Stimulated activated CD8-positive, alpha-beta memory T cell treated with anti-CD3 and anti-CD28 coated beads, Interleukin-7, amount 100 ng/mL, for 24 hours (primary cell): ENCODE data around the gene TMEM217.

ENCODE experiments used
- DNase-seq: peaks from one replicate; pipeline ENCODE4 v3.0.0-alpha.2; 2020; ENCODE audit warnings: low read depth

The TMEM217 gene

GRCh38 chr6:37280162-37280887, 22.4 kb upstream of the TMEM217 start:
- no peak for DNase-seq

- no peak for DNase-seq
These were observed 21.6 kb upstream of the TMEM217 start for GRCh38 chr6:37279366-37280134.

- no peak for DNase-seq
These were observed 19.1 kb upstream of the TMEM217 start for GRCh38 chr6:37277001-37277409.

- no peak for DNase-seq
These were observed 17.4 kb upstream of the TMEM217 start for GRCh38 chr6:37275350-37275749.

GRCh38 chr6:37273690-37274089, 15.7 kb upstream of the TMEM217 start:
- DNase-seq: no peak

GRCh38 chr6:37272834-37273566, 15.1 kb upstream of the TMEM217 start:
- no peak for DNase-seq

DNA sequence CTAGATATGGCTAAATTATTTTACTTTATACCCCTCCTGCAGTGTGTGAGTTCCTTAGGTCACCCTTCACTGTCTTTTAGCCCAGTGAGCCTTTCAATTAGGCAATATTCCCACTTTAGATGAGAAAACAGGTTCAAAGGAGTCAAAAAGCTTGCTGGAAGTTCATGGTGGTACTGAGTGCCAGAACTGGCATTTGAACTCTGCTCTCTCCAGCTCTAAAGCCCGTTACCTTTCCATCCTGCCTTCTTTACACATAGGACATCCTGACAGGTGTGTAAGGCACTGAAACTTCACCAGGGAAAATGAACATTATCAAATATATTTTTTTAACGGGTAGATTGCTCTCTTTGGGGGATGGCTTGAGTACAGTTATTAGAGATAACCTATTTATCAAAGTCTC, 11.2 kb upstream of the TMEM217 start:
- no peak for DNase-seq

GRCh38 chr6:37265860-37266259, 7.9 kb upstream of the TMEM217 start:
- DNase-seq: no peak

- DNase-seq: no peak
These were observed 7.1 kb upstream of the TMEM217 start for GRCh38 chr6:37265001-37265400.

- no peak for DNase-seq
These were observed 4.6 kb upstream of the TMEM217 start for GRCh38 chr6:37262446-37263026.

DNA sequence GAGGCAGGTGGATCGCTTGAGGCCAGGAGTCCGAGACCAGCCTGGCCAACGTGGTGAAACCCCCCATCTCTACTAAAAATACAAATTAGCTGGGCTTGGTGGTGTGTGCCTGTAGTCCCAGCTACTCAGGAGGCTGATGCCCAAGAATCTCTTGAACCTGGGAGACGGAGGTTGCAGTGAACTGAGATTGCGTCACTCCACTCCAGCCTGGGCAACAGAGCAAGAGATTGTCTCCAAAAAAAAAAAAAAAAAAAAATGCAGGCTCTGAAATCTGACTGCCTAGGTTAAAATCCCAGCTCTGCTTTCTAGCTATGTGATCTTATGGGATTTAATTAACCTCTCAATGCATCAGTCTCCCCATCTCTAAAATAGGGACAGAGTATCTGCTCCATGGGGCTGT, 3.3 kb upstream of the TMEM217 start:
- no peak for DNase-seq

DNA sequence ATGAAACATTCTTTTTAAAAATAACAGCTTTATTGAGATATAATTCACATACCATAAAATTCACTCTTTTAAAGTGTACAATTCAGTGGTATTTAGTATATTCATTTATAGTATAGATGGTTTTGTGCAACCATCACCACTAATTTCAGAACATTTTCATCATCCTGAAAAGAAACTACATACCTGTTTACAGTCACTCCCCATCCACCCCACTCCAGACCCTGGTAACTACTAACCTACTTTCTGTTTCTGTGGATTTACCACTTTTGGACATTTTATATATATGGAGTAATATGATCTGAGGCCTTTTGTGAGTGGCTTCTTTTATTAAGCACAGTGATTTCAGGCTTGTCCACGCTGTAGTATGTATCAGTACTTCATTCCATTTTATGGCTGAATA, 2.5 kb upstream of the TMEM217 start:
- no peak for DNase-seq

DNA sequence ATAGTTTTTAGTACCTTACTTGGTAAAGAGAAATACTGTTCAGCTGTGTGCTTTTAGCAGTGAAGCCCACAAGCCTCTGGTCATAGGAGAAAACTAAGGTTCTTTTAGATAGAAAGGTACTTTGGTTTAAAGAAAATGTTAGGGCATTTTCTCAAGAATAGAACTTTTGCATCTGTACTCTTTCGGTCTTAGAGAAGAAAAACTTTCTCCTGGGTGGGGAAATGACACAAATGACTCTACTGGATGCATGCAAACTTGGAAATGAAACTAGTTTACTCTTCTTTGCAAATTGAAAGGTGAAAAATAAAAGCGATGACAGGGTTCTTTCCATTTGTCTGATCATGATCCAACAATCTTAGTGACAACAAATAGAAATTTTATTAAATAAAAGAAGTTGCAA, 2.1 kb upstream of the TMEM217 start:
- no peak for DNase-seq

DNA sequence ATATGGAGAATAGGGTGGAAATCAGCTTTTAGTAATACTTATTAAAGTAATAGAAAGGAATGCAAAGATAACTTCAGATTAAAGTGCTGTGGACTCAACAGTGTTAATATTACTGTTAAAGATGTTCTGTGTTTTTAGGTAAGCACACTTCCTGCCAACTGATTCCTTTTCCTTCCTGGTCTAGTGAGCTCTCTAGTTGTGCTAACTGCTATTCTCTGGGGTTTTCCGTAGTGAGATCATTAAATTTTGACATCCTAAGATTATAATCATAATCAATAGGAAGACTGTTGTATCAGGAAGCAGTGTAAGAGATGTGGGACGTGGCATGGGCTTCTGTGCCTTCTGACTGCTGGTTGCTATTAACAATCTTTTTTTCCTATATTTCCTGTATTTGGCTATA, 1.2 kb upstream of the TMEM217 start:
- DNase-seq: no peak

DNA sequence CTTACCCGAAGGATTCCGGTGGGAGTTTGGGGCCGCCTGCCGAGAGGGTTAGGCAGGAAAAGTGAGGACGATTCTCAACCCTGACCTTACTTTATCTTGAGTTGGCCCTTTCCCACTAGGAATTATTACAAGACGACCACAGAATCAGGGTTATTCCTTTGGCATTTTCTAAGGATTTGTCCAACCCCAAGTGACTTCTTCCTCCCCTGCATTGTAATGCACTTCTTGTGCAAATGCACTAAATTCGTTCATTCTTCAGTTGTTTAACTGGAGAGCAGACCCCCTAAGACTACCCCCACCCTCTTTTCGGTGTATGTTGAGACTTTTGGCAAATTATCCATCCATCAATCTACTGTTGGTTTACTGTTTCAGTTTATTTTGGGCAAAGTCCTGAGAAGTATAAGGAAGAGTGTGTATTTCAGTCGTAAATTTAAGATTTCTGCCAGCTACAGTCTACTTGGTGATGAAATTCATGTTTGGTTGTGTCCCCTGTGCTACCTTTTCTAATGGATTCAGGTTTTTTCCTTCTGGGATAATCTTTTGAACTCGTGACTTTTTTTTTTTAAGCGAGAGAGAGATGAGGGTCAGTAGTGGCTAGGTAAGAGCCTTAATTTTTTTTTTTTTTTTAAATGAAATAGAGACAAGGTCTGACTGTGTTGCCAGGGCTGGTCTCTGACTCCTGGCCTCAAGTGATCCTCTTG, 611 bp upstream of the TMEM217 start:
- DNase-seq: no peak

DNA sequence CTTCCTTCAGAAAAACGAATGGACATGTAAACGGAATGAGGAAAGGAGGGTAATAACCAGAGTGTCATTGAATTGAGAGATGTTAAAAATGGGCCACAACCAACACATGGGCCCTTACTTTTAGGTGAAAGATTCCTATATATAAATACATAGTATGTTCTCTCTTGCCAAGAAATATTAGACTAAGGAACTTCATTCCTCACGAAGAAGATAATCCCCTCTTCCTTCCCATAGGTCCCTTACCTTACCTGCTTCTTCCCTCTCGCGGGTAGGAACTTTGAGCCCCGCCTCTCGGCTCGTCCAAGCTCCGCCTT, 667 bp downstream of the TMEM217 start:
- no peak for DNase-seq

GRCh38 chr6:37256692-37257319, 1.1 kb downstream of the TMEM217 start:
- no peak for DNase-seq

- DNase-seq: no peak
These were observed 3.1 kb downstream of the TMEM217 start for GRCh38 chr6:37254881-37255280.

DNA sequence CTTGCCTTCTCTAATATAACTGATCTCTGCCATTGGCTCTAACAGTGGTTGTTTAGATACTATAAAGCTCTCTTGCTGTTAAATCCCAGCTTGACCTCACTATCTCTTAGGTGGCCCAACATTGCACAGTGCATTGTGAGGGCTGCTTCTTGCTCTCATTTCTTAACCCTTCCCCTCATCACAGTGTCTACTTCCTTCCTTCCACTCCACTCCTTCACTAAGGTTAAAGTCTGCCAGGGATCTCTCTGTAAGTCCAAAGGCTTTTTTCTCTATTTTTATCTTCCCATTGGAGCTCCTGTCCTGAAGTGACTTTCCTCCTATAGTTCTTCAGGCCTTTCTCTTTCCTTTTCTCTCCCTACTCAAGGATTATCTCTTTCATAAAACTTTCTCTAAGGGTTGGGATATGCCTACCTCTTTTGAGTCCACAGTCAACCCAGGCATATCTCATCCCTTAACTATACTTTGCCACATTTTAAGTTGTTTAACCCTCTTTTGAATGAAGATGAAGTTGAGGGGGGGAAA, 4.4 kb downstream of the TMEM217 start:
- no peak for DNase-seq

DNA sequence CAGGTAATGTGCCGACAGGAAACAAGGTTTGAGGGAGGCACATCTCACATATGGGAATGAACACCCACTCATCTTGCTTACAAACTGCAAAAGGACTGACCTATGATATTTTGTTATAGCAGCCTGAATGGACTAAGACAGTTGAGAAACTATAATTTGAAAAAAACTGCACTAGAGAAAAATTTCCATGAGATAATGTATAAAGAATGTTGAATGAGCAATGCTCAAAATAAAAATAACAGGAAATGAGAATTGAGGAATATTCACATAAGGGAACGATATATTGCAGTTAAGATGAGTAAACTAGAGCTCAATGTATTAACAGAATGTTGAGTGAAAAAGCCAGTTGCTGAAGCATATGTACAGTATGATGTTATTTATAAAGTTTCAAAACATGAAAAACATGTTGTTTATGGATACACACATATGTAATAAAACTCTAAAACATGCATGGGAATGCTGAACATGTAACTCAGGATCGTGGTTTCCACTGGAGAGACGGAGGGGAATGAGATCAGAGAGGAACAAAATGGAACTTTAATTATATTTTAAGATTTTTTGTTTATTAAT, 6.6 kb downstream of the TMEM217 start:
- no peak for DNase-seq
